ENCODE measurements around the gene U2AF2. TPM values are rescaled to one million over a fixed set of nuclear protein-coding genes. Genes with fewer than 3 reads are reported as not detected.

The U2AF2 gene
- total RNA-seq, 1 donor from 2014 or later, result 195 TPM

- peak; percentile 86 for DNase-seq (ENCODE audit: low spot score)
These were observed 11.6 kb upstream of the U2AF2 start, which contains the start of gene ZNF581 for GRCh38 chr19:55643003-55643886. Gene ZNF581 (plus strand): TSS chr19:55643649. CDS start chr19:55644572, 923 bp downstream.

- no peak for DNase-seq (ENCODE audit: low spot score)
These were observed 11.0 kb upstream of the U2AF2 start for GRCh38 chr19:55643887-55644176.

- DNase-seq (ENCODE audit: low spot score), result no peak
These were observed 10.5 kb upstream of the U2AF2 start for GRCh38 chr19:55644191-55644833.

GRCh38 chr19:55644842-55645511, 9.9 kb upstream of the U2AF2 start:
- DNase-seq (ENCODE audit: low spot score), result no peak

- no peak for DNase-seq (ENCODE audit: low spot score)
These were observed 9.3 kb upstream of the U2AF2 start for GRCh38 chr19:55645512-55645881.

GRCh38 chr19:55646889-55647731, 7.7 kb upstream of the U2AF2 start:
- no peak for DNase-seq (ENCODE audit: low spot score)

- peak; percentile 62 for DNase-seq (ENCODE audit: low spot score)
These were observed 6.9 kb upstream of the U2AF2 start, which contains the start of gene CCDC106 for GRCh38 chr19:55647732-55648584. Gene CCDC106 (plus strand): TSS chr19:55648212. CDS start chr19:55649047, 835 bp downstream.

GRCh38 chr19:55648585-55649267, 6.1 kb upstream of the U2AF2 start:
- DNase-seq (ENCODE audit: low spot score), result no peak

GRCh38 chr19:55649268-55650125, 5.3 kb upstream of the U2AF2 start:
- no peak for DNase-seq (ENCODE audit: low spot score)

GRCh38 chr19:55650126-55650557, 4.7 kb upstream of the U2AF2 start:
- no peak for DNase-seq (ENCODE audit: low spot score)

- DNase-seq (ENCODE audit: low spot score), result no peak
These were observed 4.1 kb upstream of the U2AF2 start for GRCh38 chr19:55650602-55651230.

GRCh38 chr19:55651236-55651635, 3.6 kb upstream of the U2AF2 start:
- DNase-seq (ENCODE audit: low spot score), result no peak

- DNase-seq (ENCODE audit: low spot score), result peak; percentile 69
These were observed 2.3 kb upstream of the U2AF2 start for GRCh38 chr19:55652311-55653128.

- DNase-seq (ENCODE audit: low spot score), result peak; percentile 98
These were observed 1.0 kb upstream of the U2AF2 start for GRCh38 chr19:55653651-55654322.

GRCh38 chr19:55654323-55654867, 440 bp upstream of the U2AF2 start:
- DNase-seq (ENCODE audit: low spot score), result peak; percentile 100

- DNase-seq (ENCODE audit: low spot score), result no peak
These were observed 809 bp downstream of the U2AF2 start for GRCh38 chr19:55655648-55656040.

- DNase-seq (ENCODE audit: low spot score), result no peak
These were observed 1.7 kb downstream of the U2AF2 start for GRCh38 chr19:55656552-55656951.

Measured in ureter (tissue), 1 donor.